Esophagus squamous epithelium (tissue), 5 donors: Measurements from ENCODE around the gene HSD17B4. TPM values are rescaled to one million over a fixed set of nuclear protein-coding genes. Genes with fewer than 3 reads are reported as not detected.
A peak's percentile ranks its signal among the peaks of the same experiment; 100 is the strongest.

Source experiments
- DNase-seq: peaks from one replicate; lab custom pipeline; 2025; lab: John Stamatoyannopoulos, UW
- H3K27ac ChIP-seq, 4 donors: fragments of 200-600 bp; sonication (generic); one replicate each; pipeline ENCODE4 v1.5.1; 2016 to 2019; ENCODE audit warnings: mild to moderate bottlenecking in 1 of 4
- H3K27me3 ChIP-seq, 4 donors: fragments of 200-600 bp; sonication (generic); 1 replicate in 3 of 4; 2 replicates in 1 of 4; pipeline versions ENCODE4 v1.5.1 to v1.6.0; 2017 to 2021; ENCODE audit warnings: antibody characterized with exemption in 1 of 4
- H3K36me3 ChIP-seq, 3 donors: fragments of 200-600 bp; sonication (generic); one replicate each; pipeline ENCODE4 v1.5.1; 2016 to 2019
- H3K4me1 ChIP-seq, 3 donors: fragments of 200-600 bp; sonication (generic); one replicate each; pipeline ENCODE4 v1.5.1; 2017 to 2019
- H3K4me3 ChIP-seq, 4 donors: fragments of 200-600 bp; sonication (generic); 1 replicate in 3 of 4; 2 replicates in 1 of 4; pipeline ENCODE4 v1.5.1; 2016 to 2019; ENCODE audit warnings: mild to moderate bottlenecking in 2 of 4, moderate library complexity in 1 of 4
- H3K9me3 ChIP-seq, 3 donors: fragments of 200-600 bp; sonication (generic); one replicate each; pipeline ENCODE4 v1.5.1; 2016 to 2019
- CTCF ChIP-seq, 6 experiments: fragments of 450-650 bp in 4 of 6; fragments of 200-600 bp in 2 of 6; sonication (generic) in 2 of 6; IDR thresholded peaks; one replicate each; pipeline ENCODE4 v1.5.1; 2016 to 2019; ENCODE audit warnings: antibody characterized with exemption in 6 of 6, mild to moderate bottlenecking in 4 of 6, moderate library complexity in 4 of 6
- POLR2A ChIP-seq, 4 donors: fragments of 450-650 bp; IDR thresholded peaks; one replicate each; pipeline ENCODE4 v1.6.1; 2017; ENCODE audit warnings: antibody characterized with exemption in 4 of 4, mild to moderate bottlenecking in 4 of 4, moderate library complexity in 3 of 4
- WGBS, 2 donors: methylation state at CpG; one replicate each; pipeline ENCODE4 v1.1.5; 2018; 5-methylcytosine and 5-hydroxymethylcytosine counted together
- intact Hi-C: fragments of 100-400 bp; cut with DNase I; formaldehyde crosslinking; loops from one replicate; pipeline ENCODE4 v1.15.0; 2022
- total RNA-seq, 4 donors: library from RNA; depleted of rRNA; stranded (reverse); fragments of >200 nt; gene quantifications; one replicate each; pipeline ENCODE4 v1.1.0, GENCODE V29; 2016
- donor health status: DM: yes; HTN: yes; CAD: no.

The HSD17B4 gene
- 100 to 1,000 TPM; 108 to 216 (median 141) TPM for total RNA-seq

GRCh38 chr5:119452373-119453039, at the start of gene HSD17B4:
Gene HSD17B4 (plus strand): TSS chr5:119452497. CDS start chr5:119452576, 79 bp downstream.
- Histone ChIP-seq H3K4me3 (peak within 1 kb of the TSS; percentile 52 to 91 (median 70)), H3K4me1 (peaks cover 5 to 23% (median 13%) of the 10 kb centered on the region in 3 donors), H3K9me3 (peaks cover 0 to 7% (median 0%) of the 10 kb centered on the region in 3 donors), H3K27me3 (no peaks in the 10 kb centered on the region), H3K27ac (peak within 1 kb of the TSS; percentile 82 to 95 (median 90)), H3K36me3 (peaks cover 0 to 17% (median 0%) of the 10 kb centered on the region in 3 donors)
- WGBS, 2 donors = 0 to 1% methylated on average over 2 to 9 of the region's 42 CpGs
- DNase-seq = peak; percentile 51
- TF ChIP-seq CTCF (IDR thresholded peaks at IDR 0.05) (no peak), POLR2A (IDR thresholded peaks at IDR 0.05) (peak in 2 of 4 donors; percentile 45 to 77)
- intact Hi-C loops = no loop called here

GRCh38 chr5:119402555-119402954, 49.7 kb upstream of the HSD17B4 start:
- DNase-seq = no peak
- Histone ChIP-seq H3K27me3 (no peaks in the 10 kb centered on the region), H3K4me3 (no peak overlapping the region), H3K9me3 (no peaks in the 10 kb centered on the region), H3K4me1 (peaks cover 0 to 34% (median 12%) of the 10 kb centered on the region in 3 donors), H3K27ac (no peak overlapping the region), H3K36me3 (no peaks in the 10 kb centered on the region)
- TF ChIP-seq POLR2A (IDR thresholded peaks at IDR 0.05) (no peak), CTCF (IDR thresholded peaks at IDR 0.05) (no peak)
- WGBS, 2 donors = 70 to 83% methylated on average over 4 of the region's 4 CpGs
- intact Hi-C loops = no loop called here

GRCh38 chr5:119404033-119404432, 48.3 kb upstream of the HSD17B4 start:
- DNase-seq = no peak
- H3K27ac ChIP-seq = no peak overlapping the region
- no peaks in the 10 kb centered on the region for H3K36me3 ChIP-seq
- no peaks in the 10 kb centered on the region for H3K9me3 ChIP-seq
- H3K27me3 ChIP-seq = no peaks in the 10 kb centered on the region
- intact Hi-C loops = no loop called here
- WGBS, 2 donors = 90% methylated on average over 2 of the region's 2 CpGs
- H3K4me3 ChIP-seq = no peak overlapping the region
- H3K4me1 ChIP-seq = peaks cover 0 to 19% (median 0%) of the 10 kb centered on the region in 3 donors
- no peak for TF ChIP-seq CTCF (IDR thresholded peaks at IDR 0.05)

GRCh38 chr5:119405419-119405818, 46.9 kb upstream of the HSD17B4 start:
- H3K4me3 ChIP-seq = no peak overlapping the region
- H3K9me3 ChIP-seq = no peaks in the 10 kb centered on the region
- WGBS, 2 donors = 75 to 82% methylated on average over 4 of the region's 4 CpGs
- H3K36me3 ChIP-seq = no peaks in the 10 kb centered on the region
- H3K27me3 ChIP-seq = no peaks in the 10 kb centered on the region
- intact Hi-C loops = no loop called here
- no peak for DNase-seq
- TF ChIP-seq POLR2A (IDR thresholded peaks at IDR 0.05) (no peak), CTCF (IDR thresholded peaks at IDR 0.05) (no peak)
- no peak overlapping the region for H3K27ac ChIP-seq
- peaks cover 0 to 5% (median 0%) of the 10 kb centered on the region in 3 donors for H3K4me1 ChIP-seq

- peaks cover 4 to 12% (median 7%) of the 10 kb centered on the region in 3 donors for H3K4me1 ChIP-seq
- 90 to 92% methylated on average over 5 of the region's 5 CpGs for WGBS, 2 donors
- no peak for DNase-seq
- no peaks in the 10 kb centered on the region for H3K36me3 ChIP-seq
- no peaks in the 10 kb centered on the region for H3K9me3 ChIP-seq
- H3K4me3 ChIP-seq = no peak overlapping the region
- intact Hi-C loops = no loop called here
- TF ChIP-seq POLR2A (IDR thresholded peaks at IDR 0.05) = no peak
- no peak for TF ChIP-seq CTCF (IDR thresholded peaks at IDR 0.05)
- H3K27me3 ChIP-seq = no peaks in the 10 kb centered on the region
- no peak overlapping the region for H3K27ac ChIP-seq
Observed at GRCh38 chr5:119406551-119407110, 45.7 kb upstream of the HSD17B4 start.
